ENCODE data around the gene NLGN1.
"Not testable (repeated sequence)": the region's sequence is repeated elsewhere in the genome, so short reads cannot be mapped to it uniquely, and the experiment has no call there.

NLGN1 gene

DNA sequence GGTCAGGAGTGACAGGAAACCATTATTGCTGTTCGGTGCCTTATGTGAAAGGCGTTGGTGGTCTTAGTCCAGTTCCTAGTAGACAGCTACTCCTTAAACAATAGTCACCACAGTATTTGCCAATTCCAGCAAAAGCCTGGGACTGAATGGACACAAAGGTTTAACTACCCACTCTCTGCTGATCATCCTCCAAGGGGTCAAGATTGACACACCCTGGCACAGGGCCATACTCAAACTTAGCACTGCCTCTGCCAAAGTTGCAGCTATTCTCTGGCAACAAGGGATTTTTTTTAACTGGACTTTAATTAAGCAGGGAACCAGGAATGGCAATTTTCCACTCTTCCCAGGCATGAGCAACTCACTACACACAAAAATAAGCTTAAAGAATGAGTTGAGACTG is 193.9 kb downstream of the NLGN1 start:
- no peak for ATAC-seq (ENCODE audit: low read depth)
- Histone ChIP-seq H3K4me3 (ENCODE audit: severe bottlenecking) (no peak overlapping the region), H3K36me3 (ENCODE audit: low read depth) (no peaks in the 10 kb centered on the region), H3K27ac (ENCODE audit: poor library complexity, severe bottlenecking) (no peak overlapping the region), H3K4me1 (ENCODE audit: insufficient read depth, poor library complexity, severe bottlenecking) (no peaks in the 10 kb centered on the region), H3K9me3 (ENCODE audit: severe bottlenecking) (no peaks in the 10 kb centered on the region), H3K27me3 (ENCODE audit: insufficient read depth, poor library complexity, severe bottlenecking) (peaks cover 16% of the 10 kb centered on the region)
- no peak for DNase-seq (ENCODE audit: low spot score)
- TF ChIP-seq, protein P1, sequence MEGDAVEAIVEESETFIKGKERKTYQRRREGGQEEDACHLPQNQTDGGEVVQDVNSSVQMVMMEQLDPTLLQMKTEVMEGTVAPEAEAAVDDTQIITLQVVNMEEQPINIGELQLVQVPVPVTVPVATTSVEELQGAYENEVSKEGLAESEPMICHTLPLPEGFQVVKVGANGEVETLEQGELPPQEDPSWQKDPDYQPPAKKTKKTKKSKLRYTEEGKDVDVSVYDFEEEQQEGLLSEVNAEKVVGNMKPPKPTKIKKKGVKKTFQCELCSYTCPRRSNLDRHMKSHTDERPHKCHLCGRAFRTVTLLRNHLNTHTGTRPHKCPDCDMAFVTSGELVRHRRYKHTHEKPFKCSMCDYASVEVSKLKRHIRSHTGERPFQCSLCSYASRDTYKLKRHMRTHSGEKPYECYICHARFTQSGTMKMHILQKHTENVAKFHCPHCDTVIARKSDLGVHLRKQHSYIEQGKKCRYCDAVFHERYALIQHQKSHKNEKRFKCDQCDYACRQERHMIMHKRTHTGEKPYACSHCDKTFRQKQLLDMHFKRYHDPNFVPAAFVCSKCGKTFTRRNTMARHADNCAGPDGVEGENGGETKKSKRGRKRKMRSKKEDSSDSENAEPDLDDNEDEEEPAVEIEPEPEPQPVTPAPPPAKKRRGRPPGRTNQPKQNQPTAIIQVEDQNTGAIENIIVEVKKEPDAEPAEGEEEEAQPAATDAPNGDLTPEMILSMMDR (IDR thresholded peaks at IDR 0.05; ENCODE audit: poor library complexity, severe bottlenecking), result no peak

DNA sequence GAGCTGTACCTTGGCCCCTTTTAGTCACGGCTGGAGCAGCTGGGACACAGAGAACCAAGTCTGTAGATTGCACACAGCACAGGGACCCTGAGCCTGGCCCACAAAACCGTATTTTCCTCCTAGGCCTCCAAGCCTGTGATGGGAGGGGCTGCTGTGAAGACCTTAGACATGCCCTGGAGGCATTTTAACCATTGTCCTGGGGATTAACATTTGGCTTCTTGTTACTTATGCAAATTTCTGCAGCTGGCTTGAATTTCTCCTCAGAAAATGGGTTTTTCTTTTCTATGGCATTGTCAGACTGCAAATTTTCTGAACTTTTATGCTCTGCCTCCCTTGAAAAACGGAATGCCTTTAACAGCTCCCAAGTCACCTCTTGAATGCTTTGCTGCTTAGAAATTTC is 197.3 kb downstream of the NLGN1 start:
- not testable (repeated sequence) for DNase-seq (ENCODE audit: low spot score); H3K4me1 ChIP-seq (ENCODE audit: insufficient read depth, poor library complexity, severe bottlenecking); ATAC-seq (ENCODE audit: low read depth); H3K36me3 ChIP-seq (ENCODE audit: low read depth); H3K4me3 ChIP-seq (ENCODE audit: severe bottlenecking); H3K27ac ChIP-seq (ENCODE audit: poor library complexity, severe bottlenecking); H3K9me3 ChIP-seq (ENCODE audit: severe bottlenecking); H3K27me3 ChIP-seq (ENCODE audit: insufficient read depth, poor library complexity, severe bottlenecking)

DNA sequence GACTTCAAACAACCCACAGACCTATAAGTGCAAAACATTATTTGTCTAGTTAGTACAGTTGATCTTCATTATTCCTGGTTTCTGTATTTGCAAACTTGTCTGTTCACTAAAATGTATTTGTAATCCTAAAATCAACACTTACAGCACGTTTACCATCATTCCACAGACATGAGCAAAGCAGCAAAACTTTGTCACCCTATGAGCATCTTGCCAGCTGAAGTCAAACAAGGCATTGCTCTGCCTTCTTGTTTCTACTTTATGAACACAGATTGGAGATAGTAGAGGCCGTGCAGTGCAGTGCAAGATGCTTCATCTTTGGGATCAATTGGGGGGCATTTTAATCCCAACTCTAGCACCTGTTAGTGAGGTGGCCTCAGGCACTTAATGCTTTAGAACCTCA is 202.1 kb downstream of the NLGN1 start:
- H3K27ac ChIP-seq (ENCODE audit: poor library complexity, severe bottlenecking), result no peak overlapping the region
- no peak for ATAC-seq (ENCODE audit: low read depth)
- DNase-seq (ENCODE audit: low spot score), result no peak
- H3K9me3 ChIP-seq (ENCODE audit: severe bottlenecking), result no peaks in the 10 kb centered on the region
- H3K4me1 ChIP-seq (ENCODE audit: insufficient read depth, poor library complexity, severe bottlenecking), result no peaks in the 10 kb centered on the region
- H3K4me3 ChIP-seq (ENCODE audit: severe bottlenecking), result no peak overlapping the region
- no peaks in the 10 kb centered on the region for H3K27me3 ChIP-seq (ENCODE audit: insufficient read depth, poor library complexity, severe bottlenecking)
- H3K36me3 ChIP-seq (ENCODE audit: low read depth), result no peaks in the 10 kb centered on the region
- TF ChIP-seq, protein P1 (IDR thresholded peaks at IDR 0.05; ENCODE audit: poor library complexity, severe bottlenecking), result no peak

DNA sequence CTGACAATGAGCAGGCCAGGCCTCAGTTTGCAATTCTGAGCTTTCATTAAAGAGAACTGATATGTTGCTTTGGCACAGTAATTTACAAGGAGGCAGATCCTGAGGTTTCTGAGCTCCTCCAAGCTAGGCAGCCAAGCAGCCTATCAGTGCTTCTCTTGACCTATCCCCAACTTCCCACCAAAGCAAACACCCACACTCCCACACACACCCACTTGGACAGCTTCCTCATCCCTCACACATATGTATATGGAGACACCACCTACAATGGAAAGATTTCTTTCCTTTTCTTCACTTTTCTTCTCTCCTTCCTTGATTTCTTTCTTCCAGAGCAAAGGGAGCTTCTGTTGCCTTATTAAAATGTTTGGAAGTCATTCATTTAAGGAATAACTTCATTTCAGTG is 217.0 kb downstream of the NLGN1 start:
- ATAC-seq (ENCODE audit: low read depth) (no peak), DNase-seq (ENCODE audit: low spot score) (no peak)
- Histone ChIP-seq H3K9me3 (ENCODE audit: severe bottlenecking) (no peaks in the 10 kb centered on the region), H3K4me1 (ENCODE audit: insufficient read depth, poor library complexity, severe bottlenecking) (no peaks in the 10 kb centered on the region), H3K4me3 (ENCODE audit: severe bottlenecking) (no peak overlapping the region), H3K27me3 (ENCODE audit: insufficient read depth, poor library complexity, severe bottlenecking) (peaks cover 4% of the 10 kb centered on the region), H3K36me3 (ENCODE audit: low read depth) (no peaks in the 10 kb centered on the region), H3K27ac (ENCODE audit: poor library complexity, severe bottlenecking) (no peak overlapping the region)
- TF ChIP-seq, protein P1 (IDR thresholded peaks at IDR 0.05; ENCODE audit: poor library complexity, severe bottlenecking), result no peak

DNA sequence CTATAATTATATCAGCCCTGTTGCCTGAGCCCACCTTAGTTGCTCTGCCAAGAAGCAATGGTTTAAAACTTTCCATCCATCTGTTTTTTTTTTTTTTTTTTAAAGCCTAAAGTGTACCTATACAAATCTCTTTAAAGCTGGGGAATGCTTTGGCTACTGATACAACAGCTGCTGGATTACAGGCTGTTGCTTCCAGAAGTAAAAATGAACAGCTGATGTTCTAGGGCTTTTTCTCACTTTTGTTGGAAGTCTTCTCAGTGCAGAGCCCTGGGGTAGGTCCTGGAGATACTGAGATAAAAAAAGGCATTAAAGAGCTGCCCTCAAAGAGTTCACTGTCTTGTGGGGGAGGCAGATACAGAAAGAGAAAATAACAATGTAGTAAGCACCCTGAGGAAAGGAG is 218.1 kb downstream of the NLGN1 start:
- peaks cover 4% of the 10 kb centered on the region for H3K27me3 ChIP-seq (ENCODE audit: insufficient read depth, poor library complexity, severe bottlenecking)
- no peak overlapping the region for H3K27ac ChIP-seq (ENCODE audit: poor library complexity, severe bottlenecking)
- H3K36me3 ChIP-seq (ENCODE audit: low read depth), result no peaks in the 10 kb centered on the region
- ATAC-seq (ENCODE audit: low read depth) (no peak), DNase-seq (ENCODE audit: low spot score) (no peak)
- no peaks in the 10 kb centered on the region for H3K4me1 ChIP-seq (ENCODE audit: insufficient read depth, poor library complexity, severe bottlenecking)
- TF ChIP-seq, protein P1 (IDR thresholded peaks at IDR 0.05; ENCODE audit: poor library complexity, severe bottlenecking), result no peak
- H3K9me3 ChIP-seq (ENCODE audit: severe bottlenecking), result no peaks in the 10 kb centered on the region
- H3K4me3 ChIP-seq (ENCODE audit: severe bottlenecking), result no peak overlapping the region

All from RWPE2 (cell line).